H1 (cell line): ENCODE data around the gene RERE. TPM values are rescaled to one million over a fixed set of nuclear protein-coding genes. Genes with fewer than 3 reads are reported as not detected.

Source experiments
- CTCF ChIA-PET: fragments of 300-600 bp; sonication (Branson Sonifier 250); formaldehyde crosslinking; loops from one replicate; lab custom pipeline; 2021; ENCODE audit not compliant: partially characterized antibody; lab: Charles Lee
- POLR2A ChIA-PET: fragments of 300-600 bp; sonication (Branson Sonifier 250); formaldehyde crosslinking; loops from one replicate; lab custom pipeline; 2021; ENCODE audit warnings: inconsistent platforms; ENCODE audit not compliant: partially characterized antibody; lab: Charles Lee
- DNase-seq, 2 experiments: peaks; one replicate each; pipeline versions ENCODE4 v3.0.0 to v3.0.0-alpha.2; 2010 to 2022; ENCODE audit warnings: low spot score in 2 of 2, low read depth in 1 of 2, mixed read lengths in 1 of 2
- FAIRE-seq: peaks from 2 replicates; lab custom pipeline; 2011; peaks lifted over from hg19 to GRCh38; lab: Jason Lieb, UNC
- H2AFZ ChIP-seq: 2 replicates; pipeline ENCODE4 v1.8.1; 2012; ENCODE audit warnings: low read length, inconsistent platforms
- H2AK5ac ChIP-seq: 2 replicates; pipeline ENCODE4 v1.6.1; 2013; ENCODE audit warnings: low read depth, low read length
- H2BK120ac ChIP-seq: replicated peaks from 2 replicates; pipeline ENCODE3; 2013; ENCODE audit warnings: low read depth, low read length, inconsistent platforms
- H2BK12ac ChIP-seq: 2 replicates; pipeline ENCODE4 v1.6.1; 2013; ENCODE audit warnings: low read depth, low read length
- H2BK15ac ChIP-seq: 2 replicates; pipeline ENCODE4 v1.6.1; 2013; ENCODE audit warnings: low read length
- H2BK20ac ChIP-seq: 2 replicates; pipeline ENCODE4 v1.6.1; 2013; ENCODE audit warnings: low read length
- H2BK5ac ChIP-seq: 2 replicates; pipeline ENCODE4 v1.6.1; 2013; ENCODE audit warnings: low read depth, low read length
- H3K14ac ChIP-seq: 2 replicates; pipeline ENCODE4 v1.6.1; 2013; ENCODE audit warnings: inconsistent platforms; ENCODE audit not compliant: insufficient read length
- H3K18ac ChIP-seq: 2 replicates; pipeline ENCODE4 v1.6.1; 2013; ENCODE audit warnings: low read length; ENCODE audit errors: extremely low read depth
- H3K23ac ChIP-seq: 2 replicates; pipeline ENCODE4 v1.6.1; 2013; ENCODE audit warnings: inconsistent platforms; ENCODE audit not compliant: insufficient read length
- H3K23me2 ChIP-seq: 2 replicates; pipeline ENCODE4 v1.6.1; 2013; ENCODE audit warnings: low read depth, low read length
- H3K27ac ChIP-seq: 2 replicates; pipeline ENCODE4 v1.6.1; 2011; ENCODE audit warnings: low read depth, low read length, inconsistent platforms
- H3K27me3 ChIP-seq, 4 experiments: replicated peaks in 1 of 4; 1 replicate in 1 of 4; 2 replicates in 3 of 4; pipeline versions ENCODE4 v1.6.1 to v1.8.1; 2011 to 2013; ENCODE audit warnings: low read length in 3 of 4, mild to moderate bottlenecking in 3 of 4, inconsistent platforms in 2 of 4, mixed read lengths in 2 of 4, moderate library complexity in 1 of 4; ENCODE audit not compliant: control insufficient read depth in 3 of 4, insufficient read depth in 3 of 4; ENCODE audit errors: extremely low read depth in 1 of 4
- H3K36me3 ChIP-seq, 4 experiments: 2 replicates each; pipeline versions ENCODE4 v1.6.1 to v1.8.1; 2011 to 2013; ENCODE audit warnings: mild to moderate bottlenecking in 4 of 4, low read length in 3 of 4, moderate library complexity in 2 of 4, control low read depth in 1 of 4, inconsistent platforms in 1 of 4; ENCODE audit not compliant: insufficient read depth in 4 of 4, control insufficient read depth in 2 of 4
- H3K4ac ChIP-seq: replicated peaks from 2 replicates; pipeline ENCODE3; 2013; ENCODE audit warnings: low read length, low read depth, mixed read lengths, inconsistent platforms; ENCODE audit not compliant: insufficient read length
- H3K4me1 ChIP-seq, 4 experiments: replicated peaks in 1 of 4; 1 replicate in 1 of 4; 2 replicates in 3 of 4; pipeline versions ENCODE4 v1.6.1 to v1.8.1; 2011 to 2013; ENCODE audit warnings: low read length in 3 of 4, inconsistent platforms in 2 of 4, mixed read lengths in 1 of 4; ENCODE audit not compliant: insufficient read depth in 4 of 4, control insufficient read depth in 3 of 4
- H3K4me2 ChIP-seq, 2 experiments: 2 replicates each; pipeline versions ENCODE4 v1.6.1 to v1.8.1; 2011 to 2013; ENCODE audit warnings: low read depth in 2 of 2, low read length in 2 of 2, control low read depth in 1 of 2, inconsistent platforms in 1 of 2, mild to moderate bottlenecking in 1 of 2; ENCODE audit not compliant: insufficient read depth in 1 of 2
- H3K4me3 ChIP-seq, 4 experiments: fragments of 200-600, 300-600 bp in 1 of 4; sonication (generic), shearing (Covaris generic), sonication (Bioruptor Twin) in 1 of 4; 2 replicates each; pipeline versions ENCODE4 v1.5.1 to v1.8.1; 2011 to 2016; ENCODE audit warnings: low read length in 4 of 4, low read depth in 3 of 4, control low read depth in 2 of 4, inconsistent platforms in 2 of 4, mild to moderate bottlenecking in 2 of 4, mixed read lengths in 1 of 4, moderate library complexity in 1 of 4; ENCODE audit not compliant: insufficient read depth in 2 of 4; ENCODE audit errors: extremely low read depth in 1 of 4
- H3K56ac ChIP-seq: replicated peaks from 2 replicates; pipeline ENCODE3; 2013; ENCODE audit warnings: low read depth, mild to moderate bottlenecking, mixed read lengths, low read length, inconsistent platforms; ENCODE audit not compliant: insufficient read length
- H3K79me1 ChIP-seq: 2 replicates; pipeline ENCODE4 v1.6.1; 2013; ENCODE audit warnings: low read depth, low read length, control low read depth
- H3K79me2 ChIP-seq, 2 experiments: 2 replicates each; pipeline versions ENCODE4 v1.6.1 to v1.8.1; 2012 to 2013; ENCODE audit warnings: low read length in 2 of 2, mild to moderate bottlenecking in 2 of 2, inconsistent platforms in 1 of 2; ENCODE audit not compliant: insufficient read depth in 2 of 2, control insufficient read depth in 1 of 2
- H3K9ac ChIP-seq, 4 experiments: replicated peaks in 1 of 4; 1 replicate in 1 of 4; 2 replicates in 3 of 4; pipeline versions ENCODE4 v1.6.1 to v1.8.1; 2011 to 2013; ENCODE audit warnings: low read depth in 3 of 4, low read length in 3 of 4, control low read depth in 2 of 4, mild to moderate bottlenecking in 2 of 4, moderate library complexity in 2 of 4, inconsistent platforms in 1 of 4; ENCODE audit errors: extremely low read depth in 1 of 4
- H3K9me3 ChIP-seq, 2 experiments: 2 replicates each; pipeline versions ENCODE4 v1.6.1 to v1.8.1; 2012 to 2013; ENCODE audit warnings: mild to moderate bottlenecking in 2 of 2, moderate library complexity in 2 of 2, control low read depth in 1 of 2, inconsistent platforms in 1 of 2, low read depth in 1 of 2, low read length in 1 of 2, mixed read lengths in 1 of 2; ENCODE audit not compliant: insufficient read depth in 2 of 2
- H4K20me1 ChIP-seq, 2 experiments: replicated peaks in 1 of 2; 2 replicates each; pipeline versions ENCODE3 to v1.8.1; 2011 to 2013; ENCODE audit warnings: inconsistent platforms in 2 of 2, low read length in 2 of 2, mild to moderate bottlenecking in 1 of 2; ENCODE audit not compliant: insufficient read depth in 2 of 2, control insufficient read depth in 1 of 2
- H4K5ac ChIP-seq: 2 replicates; pipeline ENCODE4 v1.6.1; 2013; ENCODE audit warnings: low read length, low read depth, mixed read lengths, inconsistent platforms; ENCODE audit not compliant: insufficient read length
- H4K8ac ChIP-seq: 2 replicates; pipeline ENCODE4 v1.8.0; 2013; ENCODE audit warnings: mild to moderate bottlenecking, moderate library complexity, low read length, inconsistent platforms; ENCODE audit not compliant: insufficient read depth; ENCODE audit errors: extremely low read depth
- H4K91ac ChIP-seq: replicated peaks from 2 replicates; pipeline ENCODE3; 2013; ENCODE audit warnings: low read length, mixed read lengths, inconsistent platforms; ENCODE audit not compliant: insufficient read length
- ATF3 ChIP-seq: IDR thresholded peaks from 2 replicates; pipeline ENCODE4 v1.6.1; 2011; ENCODE audit warnings: low read depth, mild to moderate bottlenecking, low read length; ENCODE audit not compliant: insufficient read depth
- GABPA ChIP-seq: IDR thresholded peaks from 2 replicates; pipeline ENCODE4 v1.6.1; 2011; ENCODE audit warnings: mild to moderate bottlenecking, low read length, moderate library complexity, borderline replicate concordance; ENCODE audit not compliant: insufficient read depth
- HDAC2 ChIP-seq, 2 experiments: fragments of 300-600 bp in 1 of 2; sonication (generic) in 1 of 2; IDR thresholded peaks; 2 replicates each; pipeline ENCODE4 v1.6.1; 2011 to 2012; ENCODE audit warnings: low read depth in 2 of 2, low read length in 2 of 2, mild to moderate bottlenecking in 2 of 2, moderate library complexity in 2 of 2, borderline replicate concordance in 1 of 2, inconsistent platforms in 1 of 2
- MAFK ChIP-seq: IDR thresholded peaks from 2 replicates; pipeline ENCODE4 v1.6.1; 2012; ENCODE audit warnings: low read depth, mild to moderate bottlenecking, improper control_type of control experiment, low read length
- RAD21 ChIP-seq, 2 experiments: IDR thresholded peaks in 1 of 2; conservative IDR thresholded peaks in 1 of 2; 2 replicates each; pipeline ENCODE4 v1.6.1; 2011; ENCODE audit warnings: low read depth in 2 of 2, low read length in 2 of 2, improper control_type of control experiment in 1 of 2, inconsistent platforms in 1 of 2, mild to moderate bottlenecking in 1 of 2, moderate library complexity in 1 of 2
- RFX5 ChIP-seq: IDR thresholded peaks from 2 replicates; pipeline ENCODE4 v1.6.1; 2011; ENCODE audit warnings: low read depth, low read length, improper control_type of control experiment, borderline replicate concordance
- SIN3A ChIP-seq, 2 experiments: IDR thresholded peaks in 1 of 2; conservative IDR thresholded peaks in 1 of 2; 2 replicates each; pipeline ENCODE4 v1.6.1; 2011 to 2012; ENCODE audit warnings: low read length in 2 of 2, improper control_type of control experiment in 1 of 2, low read depth in 1 of 2, mild to moderate bottlenecking in 1 of 2
- SIRT6 ChIP-seq: IDR thresholded peaks from one replicate; pipeline ENCODE4 v1.7.1; 2012; ENCODE audit warnings: low read length, inconsistent platforms
- SUZ12 ChIP-seq: fragments of 200-600 bp; sonication (generic); IDR thresholded peaks from 2 replicates; pipeline ENCODE4 v1.6.1; 2012; ENCODE audit warnings: mild to moderate bottlenecking, inconsistent platforms, low read length, moderate library complexity, mixed read lengths
- TAF1 ChIP-seq: IDR thresholded peaks from 2 replicates; pipeline ENCODE4 v1.6.1; 2011; ENCODE audit warnings: mild to moderate bottlenecking, low read depth, low read length
- TBP ChIP-seq: IDR thresholded peaks from 2 replicates; pipeline ENCODE4 v1.6.1; 2011; ENCODE audit warnings: low read depth, low read length, improper control_type of control experiment
- WGBS, 2 experiments: shearing (Covaris generic) in 1 of 2; methylation state at CpG; one replicate each; pipeline versions ENCODE4 v1.1.6 to v1.1.7; 2013 to 2015; ENCODE audit warnings: low lambda C conversion rate in 2 of 2, mixed read lengths in 2 of 2, inconsistent platforms in 1 of 2, low coverage in 1 of 2, missing lambda C conversion rate in 1 of 2; ENCODE audit not compliant: insufficient replicate concordance in 2 of 2, insufficient coverage in 1 of 2, insufficient read length in 1 of 2; ENCODE audit errors: extremely low coverage in 1 of 2, missing lambda C conversion rate in 1 of 2; 5-methylcytosine and 5-hydroxymethylcytosine counted together
- polyA plus RNA-seq, 7 experiments: library from polyadenylated mRNA; depleted of rRNA in 3 of 7; stranded (reverse) in 5 of 7; unstranded in 2 of 7; fragments of >200 nt in 5 of 7; fragments of 200-250 nt in 2 of 7; gene quantifications; 1 replicate in 5 of 7; 2 replicates in 1 of 7; 4 replicates in 1 of 7; pipeline versions ENCODE4 v1.2.1 to v1.2.3, GENCODE V29; 2011 to 2013; ENCODE audit warnings: missing spikeins in 2 of 7, mixed read lengths in 2 of 7
- total RNA-seq: library from RNA; stranded (reverse); fragmentation: NEBNext Ultra II Directional; extraction: Animal tissue kit (Norgen Biotek cat#: 25700); gene quantifications from 2 replicates; pipeline ENCODE4 v1.2.1, GENCODE V29; 2021

The RERE gene
- total and polyA plus RNA-seq, 2 of the 8 experiments (the other 6 are each of a cell fraction or from before 2014, with no cell fraction given) = 15.3 to 142 TPM

DNA sequence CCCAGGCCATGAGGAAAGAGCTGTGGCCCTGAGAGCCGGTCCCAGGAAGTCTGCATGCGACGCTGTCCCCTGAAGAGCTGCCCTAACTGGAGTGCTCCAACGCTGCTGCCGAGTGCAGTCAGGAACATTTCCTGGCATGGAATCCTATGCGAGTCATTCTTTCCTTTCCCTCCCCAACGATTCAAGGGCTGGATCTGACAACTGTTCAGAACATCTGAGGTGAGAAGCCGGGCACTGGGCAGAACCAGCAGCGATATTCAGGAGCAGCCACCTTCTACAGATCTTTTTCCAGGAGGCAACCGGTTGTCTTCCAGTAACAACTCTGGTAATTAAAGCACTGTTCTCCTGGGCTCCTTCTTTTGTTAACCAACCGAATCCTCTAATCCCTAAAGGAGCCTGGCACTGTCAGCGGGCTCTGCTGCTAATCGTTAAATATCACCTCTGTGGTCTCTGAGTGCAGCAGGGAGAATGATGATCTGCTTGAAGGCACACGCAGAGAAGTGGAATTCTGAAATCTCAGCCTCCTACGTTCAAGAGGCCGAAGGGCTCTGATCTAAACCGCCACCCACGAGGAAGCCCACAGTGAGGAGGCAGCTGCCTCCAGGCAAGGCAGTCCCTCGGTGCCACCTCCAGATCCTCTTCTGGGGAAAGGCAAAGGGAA, 443.7 kb downstream of the RERE start:
- Histone ChIP-seq H3K4me3 (no peak overlapping the region), H3K23ac (no peak overlapping the region), H3K56ac (no peak overlapping the region), H4K8ac (no peak overlapping the region), H3K4ac (peak overlapping the region; percentile 41), H4K5ac (no peak overlapping the region), H3K36me3 (no peaks in the 10 kb centered on the region), H3K4me2 (peak overlapping the region in 1 of 2 experiments; percentile 41; a peak in 2 of 4 replicates), H3K23me2 (no peaks in the 10 kb centered on the region), H3K27me3 (no peaks in the 10 kb centered on the region), H2BK120ac (no peak overlapping the region), H3K9me3 (no peaks in the 10 kb centered on the region), H2BK12ac (no peak overlapping the region), H3K79me2 (peaks cover 0 to 73% of the 10 kb centered on the region in 2 experiments; a peak in 3 of 4 replicates), H2BK20ac (no peak overlapping the region), H3K79me1 (peaks cover 9% of the 10 kb centered on the region; the same call in 1 of the 2 replicates), H4K91ac (no peak overlapping the region), H2BK15ac (no peak overlapping the region), H2AK5ac (no peak overlapping the region), H4K20me1 (peaks cover 5 to 10% of the 10 kb centered on the region in 2 experiments), H3K27ac (peak overlapping the region; percentile 61; the same call in 1 of the 2 replicates), H3K4me1 (peaks cover 28 to 43% (median 37%) of the 10 kb centered on the region in 4 experiments), H3K14ac (no peak overlapping the region), H3K18ac (peak overlapping the region; percentile 52), H3K9ac (no peak overlapping the region), H2AFZ (no peak overlapping the region), H2BK5ac (no peak overlapping the region; the same call in 1 of the 2 replicates)
- WGBS, 2 experiments = 81% methylated on average over 19 of the region's 19 CpGs; no CpG with 5 or more reads in 1 of the 2 experiments
- CTCF ChIA-PET = interaction anchor here (0.5 to 4.8 kb wide), 18 partner anchors 12 to 630 kb away, joined by 3 to 32 read pairs (median 4); no protein-coding TSS in a partner anchor
- POLR2A ChIA-PET = no interaction called here
- FAIRE-seq (no peak), DNase-seq (no peak)
- TF ChIP-seq RAD21 (IDR thresholded peaks at IDR 0.05 in 1 of 2, conservative IDR thresholded peaks at IDR 0.05 in 1 of 2; ENCODE audit: low read depth in 2 of 2, low read length in 2 of 2) (no peak), SUZ12 (no peak), TBP (no peak), SIN3A (conservative IDR thresholded peaks at IDR 0.05 in 1 of 2, IDR thresholded peaks at IDR 0.05 in 1 of 2; ENCODE audit: low read depth in 1 of 2, low read length in 2 of 2) (no peak), RFX5 (no peak), ATF3 (no peak), GABPA (no peak), SIRT6 (no peak), MAFK (no peak), HDAC2 (IDR thresholded peaks at IDR 0.05; ENCODE audit: borderline replicate concordance in 1 of 2, low read depth in 2 of 2, low read length in 2 of 2) (no peak), TAF1 (no peak)
